ENCODE measurements around the gene SAMD4B. TPM values are rescaled to one million over a fixed set of nuclear protein-coding genes. Genes with fewer than 3 reads are reported as not detected.
"Not testable (repeated sequence)": the region's sequence is repeated elsewhere in the genome, so short reads cannot be mapped to it uniquely, and the experiment has no call there.

The SAMD4B gene
- total RNA-seq, 1 donor from 2014 or later: 60.7 TPM

- Mint-ChIP-seq H3K4me1 (no peaks in the 10 kb centered on the region), H3K27ac (no peak overlapping the region), H3K36me3 (ENCODE audit: low read depth) (peaks cover 5% of the 10 kb centered on the region), H3K4me3 (no peak overlapping the region), H3K27me3 (peaks cover 6% of the 10 kb centered on the region), H3K9me3 (no peaks in the 10 kb centered on the region)
- ChIA-PET CTCF (no interaction called here), POLR2A (no interaction called here)
- DNase-seq (no peak), ATAC-seq (ENCODE audit: low read depth) (no peak)
- intact Hi-C loops (cut with micrococcal nuclease): no loop called here
- TF ChIP-seq, protein P1, sequence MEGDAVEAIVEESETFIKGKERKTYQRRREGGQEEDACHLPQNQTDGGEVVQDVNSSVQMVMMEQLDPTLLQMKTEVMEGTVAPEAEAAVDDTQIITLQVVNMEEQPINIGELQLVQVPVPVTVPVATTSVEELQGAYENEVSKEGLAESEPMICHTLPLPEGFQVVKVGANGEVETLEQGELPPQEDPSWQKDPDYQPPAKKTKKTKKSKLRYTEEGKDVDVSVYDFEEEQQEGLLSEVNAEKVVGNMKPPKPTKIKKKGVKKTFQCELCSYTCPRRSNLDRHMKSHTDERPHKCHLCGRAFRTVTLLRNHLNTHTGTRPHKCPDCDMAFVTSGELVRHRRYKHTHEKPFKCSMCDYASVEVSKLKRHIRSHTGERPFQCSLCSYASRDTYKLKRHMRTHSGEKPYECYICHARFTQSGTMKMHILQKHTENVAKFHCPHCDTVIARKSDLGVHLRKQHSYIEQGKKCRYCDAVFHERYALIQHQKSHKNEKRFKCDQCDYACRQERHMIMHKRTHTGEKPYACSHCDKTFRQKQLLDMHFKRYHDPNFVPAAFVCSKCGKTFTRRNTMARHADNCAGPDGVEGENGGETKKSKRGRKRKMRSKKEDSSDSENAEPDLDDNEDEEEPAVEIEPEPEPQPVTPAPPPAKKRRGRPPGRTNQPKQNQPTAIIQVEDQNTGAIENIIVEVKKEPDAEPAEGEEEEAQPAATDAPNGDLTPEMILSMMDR (IDR thresholded peaks at IDR 0.05): no peak
Measured at GRCh38 chr19:39307046-39307821, 35.0 kb upstream of the SAMD4B start.

DNA sequence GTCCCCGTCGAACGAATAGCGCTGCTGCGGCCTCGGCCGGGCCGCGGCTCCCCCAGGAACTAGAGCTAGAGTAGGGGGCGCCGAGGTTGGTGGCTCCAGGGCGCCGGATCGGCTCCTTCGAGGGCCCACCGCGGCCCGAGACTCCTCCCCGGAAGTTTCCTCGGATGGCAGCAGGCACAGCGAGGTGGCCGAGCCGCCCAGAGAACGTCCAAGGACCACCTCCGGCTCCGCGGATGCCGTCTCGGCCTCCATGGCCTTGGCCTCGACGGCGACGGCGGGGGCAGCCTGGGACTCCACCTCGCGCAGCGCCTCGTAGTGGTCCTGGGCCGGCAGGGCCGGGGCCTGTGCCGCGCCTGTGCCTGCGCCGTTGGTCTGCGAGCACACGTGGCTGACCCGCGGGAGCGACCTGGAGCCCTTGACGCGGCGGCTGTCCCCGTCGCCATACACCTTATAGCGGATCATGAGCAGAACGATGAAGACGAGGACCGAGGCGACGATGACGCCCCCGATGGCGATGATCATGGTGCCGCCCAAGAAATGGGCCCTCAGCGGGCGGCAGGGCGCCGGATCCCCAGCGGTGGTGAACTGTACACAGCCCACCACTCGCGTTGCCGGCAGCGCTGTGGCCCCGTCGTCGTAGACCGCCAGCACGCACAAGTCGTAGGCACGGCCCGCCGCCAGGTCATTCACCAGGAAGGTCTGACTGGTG lies 34.2 kb upstream of the SAMD4B start:
- H3K27me3 Mint-ChIP-seq: peaks cover 5% of the 10 kb centered on the region
- H3K27ac Mint-ChIP-seq: no peak overlapping the region
- no peaks in the 10 kb centered on the region for H3K4me1 Mint-ChIP-seq
- no peaks in the 10 kb centered on the region for H3K9me3 Mint-ChIP-seq
- H3K4me3 Mint-ChIP-seq: no peak overlapping the region
- intact Hi-C loops (cut with micrococcal nuclease): no loop called here
- H3K36me3 Mint-ChIP-seq (ENCODE audit: low read depth): peaks cover 7% of the 10 kb centered on the region
- TF ChIP-seq, protein P1 (IDR thresholded peaks at IDR 0.05): no peak
- POLR2A ChIA-PET: no interaction called here
- ATAC-seq (ENCODE audit: low read depth): no peak
- CTCF ChIA-PET: no interaction called here
- no peak for DNase-seq

DNA sequence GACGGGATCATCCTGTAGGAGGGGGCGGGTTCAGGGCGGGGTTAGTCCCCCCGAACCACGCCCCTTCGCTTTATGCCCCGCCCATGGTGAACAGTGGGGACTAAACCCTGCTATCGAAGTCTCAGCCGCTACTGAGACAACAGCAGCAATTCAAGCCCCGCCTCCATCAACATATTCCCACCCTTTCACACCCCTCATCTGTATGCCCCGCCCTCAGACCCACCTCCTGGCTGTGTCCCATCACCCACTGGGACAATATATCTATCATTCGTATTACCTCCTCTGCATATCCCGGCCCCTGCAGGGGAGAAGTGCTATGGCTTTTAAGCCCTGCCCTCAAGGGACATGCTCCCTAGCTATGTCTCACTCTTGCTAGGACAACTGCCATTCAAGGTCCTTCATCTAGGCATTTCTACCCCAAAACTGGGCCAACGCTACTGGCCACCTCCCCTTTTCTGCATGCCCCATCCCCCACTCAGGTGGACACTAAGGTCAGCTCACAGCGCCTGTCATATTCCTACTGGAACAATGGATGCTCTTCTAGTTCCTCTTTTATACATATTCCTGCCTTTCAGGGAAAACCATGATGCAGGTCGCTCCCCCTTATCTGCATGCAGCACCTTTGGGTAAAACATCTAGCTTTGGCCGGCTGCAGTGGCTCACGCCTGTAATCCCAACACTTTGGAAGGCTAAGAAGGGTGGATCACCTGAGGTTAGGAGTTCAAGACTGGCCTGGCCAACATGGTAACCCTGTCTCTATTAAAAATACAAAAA lies 33.5 kb upstream of the SAMD4B start:
- no peak for ATAC-seq (ENCODE audit: low read depth)
- no peak for DNase-seq
- Mint-ChIP-seq H3K27ac (no peak overlapping the region), H3K4me1 (no peaks in the 10 kb centered on the region), H3K9me3 (no peaks in the 10 kb centered on the region), H3K27me3 (peaks cover 5% of the 10 kb centered on the region), H3K36me3 (ENCODE audit: low read depth) (peaks cover 9% of the 10 kb centered on the region), H3K4me3 (no peak overlapping the region)
- CTCF ChIA-PET: interaction anchor here (0.8 kb wide), 1 partner anchor 19 kb away, joined by 3 read pairs; no protein-coding TSS in a partner anchor
- intact Hi-C loops (cut with micrococcal nuclease): no loop called here
- POLR2A ChIA-PET: interaction anchor here (0.6 kb wide), 1 partner anchor 154 kb away, joined by 5 read pairs; no protein-coding TSS in a partner anchor
- TF ChIP-seq, protein P1 (IDR thresholded peaks at IDR 0.05): no peak

DNA sequence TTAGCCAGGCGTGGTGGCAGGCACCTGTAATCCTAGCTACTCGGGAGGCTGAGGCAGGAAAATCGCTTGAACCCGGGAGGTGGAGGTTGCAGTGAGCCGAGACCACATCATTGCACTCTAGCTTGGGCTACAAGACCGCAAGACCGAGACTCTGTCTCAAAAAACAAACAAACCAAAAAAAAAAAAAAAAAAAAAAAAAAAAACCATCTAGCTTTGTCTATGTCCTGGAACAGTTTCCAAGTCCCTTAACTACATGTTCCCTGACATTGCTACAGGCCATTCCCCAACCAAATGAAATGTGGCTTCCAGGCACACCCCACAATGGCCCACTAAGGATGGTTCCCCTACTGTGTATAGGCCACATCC lies 32.9 kb upstream of the SAMD4B start:
- H3K4me3 Mint-ChIP-seq; DNase-seq; H3K27ac Mint-ChIP-seq; H3K9me3 Mint-ChIP-seq; H3K27me3 Mint-ChIP-seq; intact Hi-C loops (cut with micrococcal nuclease); H3K4me1 Mint-ChIP-seq; ATAC-seq (ENCODE audit: low read depth); H3K36me3 Mint-ChIP-seq (ENCODE audit: low read depth): not testable (repeated sequence)
- ChIA-PET POLR2A (interaction anchor here (0.6 kb wide), 1 partner anchor 154 kb away, joined by 5 read pairs; no protein-coding TSS in a partner anchor), CTCF (interaction anchor here (0.8 kb wide), 1 partner anchor 19 kb away, joined by 3 read pairs; no protein-coding TSS in a partner anchor)

GRCh38 chr19:39310558-39311311 lies 31.5 kb upstream of the SAMD4B start:
- TF ChIP-seq, protein P1 (IDR thresholded peaks at IDR 0.05): no peak
- H3K27ac Mint-ChIP-seq: no peak overlapping the region
- peaks cover 2% of the 10 kb centered on the region for H3K27me3 Mint-ChIP-seq
- ATAC-seq (ENCODE audit: low read depth) (no peak), DNase-seq (no peak)
- no peak overlapping the region for H3K4me3 Mint-ChIP-seq
- H3K4me1 Mint-ChIP-seq: no peaks in the 10 kb centered on the region
- ChIA-PET POLR2A (no interaction called here), CTCF (no interaction called here)
- peaks cover 9% of the 10 kb centered on the region for H3K36me3 Mint-ChIP-seq (ENCODE audit: low read depth)
- no peaks in the 10 kb centered on the region for H3K9me3 Mint-ChIP-seq
- intact Hi-C loops (cut with micrococcal nuclease): no loop called here

Measured in activated B cell treated with CpG ODN at 0.5 μM for 24 hours (primary cell).